Subcutaneous adipose tissue (tissue), 4 donors: ENCODE results near the gene KLK15. TPM values are rescaled to one million over a fixed set of nuclear protein-coding genes. Genes with fewer than 3 reads are reported as not detected.

Source experiments
- CTCF ChIP-seq: fragments of 450-650 bp; IDR thresholded peaks from one replicate; pipeline ENCODE4 v1.5.1; 2016; ENCODE audit warnings: low read depth, mild to moderate bottlenecking, control low read depth, antibody characterized with exemption, moderate library complexity
- small RNA-seq: library from RNA; depleted of rRNA; stranded (forward); fragments of <200 nt; gene quantifications from one replicate; pipeline ENCODE3, GENCODE V24; 2016
- total RNA-seq, 4 donors: library from RNA; depleted of rRNA; stranded (reverse); fragments of >200 nt; gene quantifications; one replicate each; pipeline ENCODE4 v1.1.0, GENCODE V29; 2016

KLK15 gene
- total RNA-seq, 4 donors from 2014 or later = not detected

- TF ChIP-seq CTCF = no peak
Measured at GRCh38 chr19:50780753-50781435, 52.5 kb downstream of the KLK15 start.

GRCh38 chr19:50779504-50780457, 53.6 kb downstream of the KLK15 start:
- TF ChIP-seq CTCF = no peak

GRCh38 chr19:50778906-50779430, 54.4 kb downstream of the KLK15 start:
- no peak for TF ChIP-seq CTCF

- no peak for TF ChIP-seq CTCF
Measured at GRCh38 chr19:50777830-50778303, 55.5 kb downstream of the KLK15 start.

- no peak for TF ChIP-seq CTCF
Measured at GRCh38 chr19:50777261-50777660, 56.1 kb downstream of the KLK15 start.

GRCh38 chr19:50776131-50776530, 57.2 kb downstream of the KLK15 start:
- no peak for TF ChIP-seq CTCF

Small RNA genes within 50 kb of the gene (small RNA-seq; reads per million reads assigned to genes)
- gene SNORD88A (476 reads per million, percentile 99 among the genes with 10 or more reads in this experiment), gene SNORD88B (not detected), gene SNORD88C (not detected)

Other genes with a start within 250 kb of the KLK15 start
- not detected for gene SYT3, start 193.7 kb downstream of the KLK15 start, total RNA-seq
- gene C19orf81, start 184.1 kb downstream of the KLK15 start, total RNA-seq = 1 to 10 TPM in 1 of 4 donors, not detected in 3; 1.9 TPM
- 1 to 10 TPM in 1 of 4 donors, not detected in 3; 1.0 TPM for gene SHANK1, start 113.8 kb downstream of the KLK15 start, total RNA-seq
- gene CLEC11A, start 110.2 kb downstream of the KLK15 start, total RNA-seq = 10 to 100 TPM in 2 of 4 donors, 1 to 10 TPM in 2; 4.1 to 23.5 (median 9.6) TPM
- not detected for gene GPR32, start 63.1 kb downstream of the KLK15 start, total RNA-seq
- gene ACP4, start 43.2 kb downstream of the KLK15 start, total RNA-seq = not detected
- gene KLK1, start 9.8 kb downstream of the KLK15 start, total RNA-seq = under 1 TPM in 1 of 4 donors, not detected in 3; 0.68 TPM
- gene KLK3, start 21.3 kb upstream of the KLK15 start, total RNA-seq = not detected
- under 1 TPM in 1 of 4 donors, not detected in 3; 0.44 TPM for gene KLK2, start 39.9 kb upstream of the KLK15 start, total RNA-seq
- gene KLK4, start 77.8 kb upstream of the KLK15 start, total RNA-seq = not detected
- gene KLK5, start 119.5 kb upstream of the KLK15 start, total RNA-seq = not detected
- gene KLK6, start 136.0 kb upstream of the KLK15 start, total RNA-seq = not detected
- 1 to 10 TPM in 1 of 4 donors, not detected in 3; 1.5 TPM for gene KLK7, start 150.3 kb upstream of the KLK15 start, total RNA-seq
- not detected for gene KLK8, start 168.0 kb upstream of the KLK15 start, total RNA-seq
- 1 to 10 TPM in 1 of 4 donors, not detected in 3; 1.0 TPM for gene KLK10, start 186.1 kb upstream of the KLK15 start, total RNA-seq
- gene KLK11, start 193.0 kb upstream of the KLK15 start, total RNA-seq = not detected
- gene KLK12, start 201.4 kb upstream of the KLK15 start, total RNA-seq = not detected
- not detected for gene KLK13, start 231.5 kb upstream of the KLK15 start, total RNA-seq
- gene KLK14, start 249.3 kb upstream of the KLK15 start, total RNA-seq = not detected